Measurements from ENCODE around the gene BTBD3. TPM values are rescaled to one million over a fixed set of nuclear protein-coding genes. Genes with fewer than 3 reads are reported as not detected.

The BTBD3 gene
- total RNA-seq, 1 experiment from 2014 or later: 21.6 TPM

- no TSS peak for BruUV-seq (replicated peaks)
- Histone ChIP-seq H3F3A (ENCODE audit: low read length, unreplicated experiment) (no peaks in the 10 kb centered on the region), H3K9me3 (ENCODE audit: low read length) (no peaks in the 10 kb centered on the region), H3K36me3 (ENCODE audit: low read depth, low read length) (no peaks in the 10 kb centered on the region), H3K9ac (ENCODE audit: low read length) (no peak overlapping the region), H3K27ac (ENCODE audit: low read length) (no peak overlapping the region), H3K4me3 (ENCODE audit: low read length) (no peak overlapping the region), H4K20me1 (ENCODE audit: low read length) (no peaks in the 10 kb centered on the region), H3K4me1 (ENCODE audit: insufficient read depth, low read length) (no peaks in the 10 kb centered on the region), H3K27me3 (ENCODE audit: low read length) (peaks cover 8% of the 10 kb centered on the region; the same call in 1 of the 2 replicates), H3K79me2 (ENCODE audit: low read length) (no peaks in the 10 kb centered on the region), H3K4me2 (ENCODE audit: low read length) (no peak overlapping the region), H3K9me2 (replicated peaks; ENCODE audit: low read length) (no peaks in the 10 kb centered on the region), H2AFZ (ENCODE audit: low read length) (no peak overlapping the region)
- TF ChIP-seq EZH2 (IDR thresholded peaks at IDR 0.05; ENCODE audit: low read length, unreplicated experiment) (no peak), EZH2phosphoT487 (IDR thresholded peaks at IDR 0.05; ENCODE audit: borderline replicate concordance, low read length) (no peak), CTCF (conservative IDR thresholded peaks at IDR 0.05; ENCODE audit: low read depth, low read length) (no peak)
- ChIA-PET CTCF (no interaction called here), POLR2A (ENCODE audit: unreplicated experiment) (no interaction called here)
- ATAC-seq: no peak
- peak; percentile 10 for DNase-seq
- intact Hi-C loops (cut with micrococcal nuclease): no loop called here
These were observed 34.9 kb downstream of the BTBD3 start for GRCh38 chr20:11952639-11953038.

GRCh38 chr20:11957911-11958310, 40.2 kb downstream of the BTBD3 start:
- no peak overlapping the region for H3K27ac ChIP-seq (ENCODE audit: low read length)
- no peak overlapping the region for H3K9ac ChIP-seq (ENCODE audit: low read length)
- BruUV-seq (replicated peaks): no TSS peak
- no peak overlapping the region for H2AFZ ChIP-seq (ENCODE audit: low read length)
- TF ChIP-seq EZH2 (IDR thresholded peaks at IDR 0.05; ENCODE audit: low read length, unreplicated experiment) (no peak), EZH2phosphoT487 (IDR thresholded peaks at IDR 0.05; ENCODE audit: borderline replicate concordance, low read length) (no peak), CTCF (conservative IDR thresholded peaks at IDR 0.05; ENCODE audit: low read depth, low read length) (no peak)
- intact Hi-C loops (cut with micrococcal nuclease): no loop called here
- no peaks in the 10 kb centered on the region for H3K36me3 ChIP-seq (ENCODE audit: low read depth, low read length)
- DNase-seq: no peak
- H3K4me3 ChIP-seq (ENCODE audit: low read length): no peak overlapping the region
- H4K20me1 ChIP-seq (ENCODE audit: low read length): no peaks in the 10 kb centered on the region
- no peak for ATAC-seq
- ChIA-PET CTCF (no interaction called here), POLR2A (ENCODE audit: unreplicated experiment) (no interaction called here)
- H3K79me2 ChIP-seq (ENCODE audit: low read length): no peaks in the 10 kb centered on the region
- H3F3A ChIP-seq (ENCODE audit: low read length, unreplicated experiment): no peaks in the 10 kb centered on the region
- peaks cover 18% of the 10 kb centered on the region for H3K27me3 ChIP-seq (ENCODE audit: low read length)
- no peaks in the 10 kb centered on the region for H3K4me1 ChIP-seq (ENCODE audit: insufficient read depth, low read length)
- no peak overlapping the region for H3K4me2 ChIP-seq (ENCODE audit: low read length)
- H3K9me3 ChIP-seq (ENCODE audit: low read length): no peaks in the 10 kb centered on the region
- H3K9me2 ChIP-seq (replicated peaks; ENCODE audit: low read length): no peaks in the 10 kb centered on the region

- no peak overlapping the region for H3K4me3 ChIP-seq (ENCODE audit: low read length)
- intact Hi-C loops (cut with micrococcal nuclease): no loop called here
- H3K9me2 ChIP-seq (replicated peaks; ENCODE audit: low read length): no peaks in the 10 kb centered on the region
- no peak overlapping the region for H3K9ac ChIP-seq (ENCODE audit: low read length)
- no peaks in the 10 kb centered on the region for H3F3A ChIP-seq (ENCODE audit: low read length, unreplicated experiment)
- peaks cover 17% of the 10 kb centered on the region for H3K27me3 ChIP-seq (ENCODE audit: low read length)
- H3K79me2 ChIP-seq (ENCODE audit: low read length): no peaks in the 10 kb centered on the region
- H3K27ac ChIP-seq (ENCODE audit: low read length): no peak overlapping the region
- ChIA-PET POLR2A (ENCODE audit: unreplicated experiment) (no interaction called here), CTCF (no interaction called here)
- H3K4me2 ChIP-seq (ENCODE audit: low read length): no peak overlapping the region
- no peak for TF ChIP-seq CTCF (conservative IDR thresholded peaks at IDR 0.05; ENCODE audit: low read depth, low read length)
- no peak for TF ChIP-seq EZH2 (IDR thresholded peaks at IDR 0.05; ENCODE audit: low read length, unreplicated experiment)
- TF ChIP-seq EZH2phosphoT487 (IDR thresholded peaks at IDR 0.05; ENCODE audit: borderline replicate concordance, low read length): no peak
- no TSS peak for BruUV-seq (replicated peaks)
- no peak for DNase-seq
- H2AFZ ChIP-seq (ENCODE audit: low read length): no peak overlapping the region
- no peaks in the 10 kb centered on the region for H3K9me3 ChIP-seq (ENCODE audit: low read length)
- no peak for ATAC-seq
- H3K36me3 ChIP-seq (ENCODE audit: low read depth, low read length): no peaks in the 10 kb centered on the region
- no peaks in the 10 kb centered on the region for H3K4me1 ChIP-seq (ENCODE audit: insufficient read depth, low read length)
- H4K20me1 ChIP-seq (ENCODE audit: low read length): no peaks in the 10 kb centered on the region
These were observed 41.2 kb downstream of the BTBD3 start for GRCh38 chr20:11958855-11959254.
